Stomach (tissue), 4 donors: Measurements from ENCODE around the gene RET.

Source experiments
- POLR2A ChIP-seq, 4 donors: fragments of 450-650 bp; IDR thresholded peaks; one replicate each; pipeline ENCODE4 v1.6.1; 2016; ENCODE audit warnings: antibody characterized with exemption in 4 of 4, control low read depth in 2 of 4, mild to moderate bottlenecking in 1 of 4, moderate library complexity in 1 of 4
- POLR2AphosphoS5 ChIP-seq, 3 donors: sonication (generic); formaldehyde crosslinking; IDR thresholded peaks; one replicate each; pipeline ENCODE4 v1.6.1; 2016; ENCODE audit warnings: antibody characterized with exemption in 3 of 3
- TF ChIP-seq, protein P1 (sequence below), 7 experiments: fragments of 450-650 bp in 4 of 7; fragments of 200-600 bp in 3 of 7; sonication (generic) in 3 of 7; IDR thresholded peaks; one replicate each; pipeline ENCODE4 v1.5.1; 2016 to 2019; ENCODE audit warnings: antibody characterized with exemption in 7 of 7, control low read depth in 2 of 7, mild to moderate bottlenecking in 1 of 7

DNA sequence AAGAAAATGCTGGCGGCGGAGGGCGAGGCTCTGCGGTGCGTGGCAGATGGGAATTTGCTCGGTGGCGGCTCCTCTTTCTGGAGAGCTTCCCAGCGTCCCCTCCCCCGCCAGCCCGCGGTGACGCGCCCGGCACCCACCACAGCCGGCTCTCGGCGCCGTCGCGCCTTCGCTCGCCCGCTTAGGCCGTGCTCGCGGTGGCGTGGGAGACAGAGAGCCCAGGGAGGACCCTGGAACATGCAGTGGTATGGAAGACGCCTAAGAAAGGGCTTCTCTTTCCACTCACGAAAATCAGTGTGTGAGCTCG lies 60.8 kb downstream of the RET start:
- TF ChIP-seq, protein P1, sequence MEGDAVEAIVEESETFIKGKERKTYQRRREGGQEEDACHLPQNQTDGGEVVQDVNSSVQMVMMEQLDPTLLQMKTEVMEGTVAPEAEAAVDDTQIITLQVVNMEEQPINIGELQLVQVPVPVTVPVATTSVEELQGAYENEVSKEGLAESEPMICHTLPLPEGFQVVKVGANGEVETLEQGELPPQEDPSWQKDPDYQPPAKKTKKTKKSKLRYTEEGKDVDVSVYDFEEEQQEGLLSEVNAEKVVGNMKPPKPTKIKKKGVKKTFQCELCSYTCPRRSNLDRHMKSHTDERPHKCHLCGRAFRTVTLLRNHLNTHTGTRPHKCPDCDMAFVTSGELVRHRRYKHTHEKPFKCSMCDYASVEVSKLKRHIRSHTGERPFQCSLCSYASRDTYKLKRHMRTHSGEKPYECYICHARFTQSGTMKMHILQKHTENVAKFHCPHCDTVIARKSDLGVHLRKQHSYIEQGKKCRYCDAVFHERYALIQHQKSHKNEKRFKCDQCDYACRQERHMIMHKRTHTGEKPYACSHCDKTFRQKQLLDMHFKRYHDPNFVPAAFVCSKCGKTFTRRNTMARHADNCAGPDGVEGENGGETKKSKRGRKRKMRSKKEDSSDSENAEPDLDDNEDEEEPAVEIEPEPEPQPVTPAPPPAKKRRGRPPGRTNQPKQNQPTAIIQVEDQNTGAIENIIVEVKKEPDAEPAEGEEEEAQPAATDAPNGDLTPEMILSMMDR (IDR thresholded peaks at IDR 0.05) = no peak
- TF ChIP-seq POLR2AphosphoS5 (IDR thresholded peaks at IDR 0.05) (no peak), POLR2A (IDR thresholded peaks at IDR 0.05) (no peak)
